Amniotic epithelial cell (primary cell): ENCODE measurements around the gene SKAP2.

Experiments
- DNase-seq: peaks from one replicate; pipeline ENCODE4 v3.0.0-alpha.2; 2010; ENCODE audit warnings: low read depth

Gene SKAP2

DNA sequence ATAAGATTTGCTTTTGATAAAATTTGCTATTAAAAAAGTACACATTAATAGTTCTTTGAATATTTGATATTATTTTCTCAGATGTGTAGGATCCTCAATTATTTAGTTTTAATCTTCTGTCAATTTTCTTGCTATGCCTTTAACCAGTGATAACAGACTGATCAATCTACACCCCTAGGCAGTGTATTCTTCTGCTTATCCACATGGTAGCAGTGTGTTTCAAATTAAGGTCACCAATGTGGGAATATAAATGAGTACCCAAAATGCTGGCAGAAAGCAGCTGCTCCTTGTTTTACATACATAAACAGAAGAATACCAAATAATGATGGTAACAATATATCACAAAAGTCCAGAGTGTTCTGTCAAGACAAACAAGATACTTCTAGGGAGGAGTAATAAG is 87.0 kb downstream of the SKAP2 start:
- no peak for DNase-seq

DNA sequence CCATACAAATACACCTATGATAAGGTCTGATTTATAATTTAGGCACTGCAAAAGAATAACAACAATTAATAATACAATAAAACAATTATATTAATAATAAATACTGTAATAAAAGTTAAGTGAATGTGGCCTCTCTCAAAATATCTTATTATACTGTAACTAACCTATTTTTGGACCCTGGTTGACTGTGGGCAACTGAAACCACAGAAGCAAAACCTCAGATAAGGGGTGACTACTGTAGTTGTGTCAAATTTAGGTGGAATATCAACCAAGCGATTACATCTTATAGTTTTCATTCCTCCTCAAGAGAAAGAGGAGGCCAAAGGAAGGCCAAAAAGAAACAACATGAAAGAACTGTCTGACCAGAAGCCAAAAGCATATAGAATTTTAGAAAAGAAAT is 103.9 kb downstream of the SKAP2 start:
- no peak for DNase-seq

DNA sequence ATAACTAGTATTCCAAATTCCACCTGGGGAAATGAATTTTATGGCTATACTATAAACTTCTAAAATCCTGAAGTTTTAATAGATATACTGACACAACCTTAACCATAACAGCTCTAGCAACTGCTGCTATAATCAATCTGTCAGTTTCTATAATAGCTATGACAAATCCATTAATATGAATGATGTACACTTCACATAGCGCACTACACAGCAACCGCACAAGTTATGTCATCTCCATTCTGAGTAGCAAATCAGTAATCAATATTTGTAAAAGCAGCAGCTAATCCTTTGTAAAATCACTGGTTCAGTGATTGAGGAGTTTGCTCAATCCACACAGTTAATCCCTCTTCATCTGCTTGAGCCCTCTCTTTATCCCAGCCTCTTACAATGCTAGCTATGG is 105.3 kb downstream of the SKAP2 start:
- no peak for DNase-seq

DNA sequence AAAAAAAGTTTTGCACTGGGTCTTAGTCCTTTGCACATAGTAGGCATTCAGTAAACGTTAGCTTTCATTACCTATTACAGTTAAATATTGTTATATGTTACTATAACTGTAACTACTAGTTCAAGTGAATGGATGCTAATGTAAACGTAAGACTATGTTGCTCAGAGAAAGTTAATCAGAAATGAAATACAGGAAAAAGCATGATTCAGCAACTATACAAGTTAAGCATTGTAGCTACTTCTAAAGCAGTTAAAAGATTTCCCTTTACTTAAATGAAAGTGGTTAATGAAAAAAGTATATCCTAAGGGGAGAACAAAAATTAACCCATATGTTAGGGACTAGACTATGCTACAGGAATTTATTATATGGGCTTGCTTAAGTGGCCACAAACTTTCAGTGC is 121.2 kb downstream of the SKAP2 start:
- no peak for DNase-seq

DNA sequence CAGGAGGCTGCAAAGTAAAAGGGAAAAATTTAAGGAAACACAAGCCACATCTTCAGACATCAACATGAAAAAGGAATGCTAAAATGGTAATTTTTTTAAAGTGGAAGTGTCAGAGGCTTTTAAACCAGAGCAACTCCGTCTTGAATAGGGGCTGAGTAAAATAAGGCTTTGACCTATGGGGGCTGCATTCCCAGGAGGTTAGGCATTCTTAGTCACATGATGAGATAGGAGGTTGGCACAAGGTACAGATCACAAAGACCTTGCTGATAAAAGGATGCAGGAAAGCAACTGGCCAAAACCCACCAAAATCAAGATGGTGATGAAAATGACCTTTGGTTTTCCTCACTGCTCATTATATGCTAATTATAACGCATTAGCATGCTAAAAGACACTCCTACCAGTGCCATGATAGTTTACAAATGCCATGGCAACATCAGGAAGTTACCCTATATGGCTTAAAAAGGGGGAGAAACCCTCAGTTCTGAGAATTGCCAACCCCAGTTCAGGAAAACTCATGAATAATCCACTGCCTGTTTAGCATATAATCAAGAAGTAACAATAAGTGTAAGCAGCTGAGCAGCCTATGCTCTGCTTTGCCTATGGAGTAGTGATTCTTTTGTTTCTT is 128.3 kb downstream of the SKAP2 start:
- DNase-seq = no peak

DNA sequence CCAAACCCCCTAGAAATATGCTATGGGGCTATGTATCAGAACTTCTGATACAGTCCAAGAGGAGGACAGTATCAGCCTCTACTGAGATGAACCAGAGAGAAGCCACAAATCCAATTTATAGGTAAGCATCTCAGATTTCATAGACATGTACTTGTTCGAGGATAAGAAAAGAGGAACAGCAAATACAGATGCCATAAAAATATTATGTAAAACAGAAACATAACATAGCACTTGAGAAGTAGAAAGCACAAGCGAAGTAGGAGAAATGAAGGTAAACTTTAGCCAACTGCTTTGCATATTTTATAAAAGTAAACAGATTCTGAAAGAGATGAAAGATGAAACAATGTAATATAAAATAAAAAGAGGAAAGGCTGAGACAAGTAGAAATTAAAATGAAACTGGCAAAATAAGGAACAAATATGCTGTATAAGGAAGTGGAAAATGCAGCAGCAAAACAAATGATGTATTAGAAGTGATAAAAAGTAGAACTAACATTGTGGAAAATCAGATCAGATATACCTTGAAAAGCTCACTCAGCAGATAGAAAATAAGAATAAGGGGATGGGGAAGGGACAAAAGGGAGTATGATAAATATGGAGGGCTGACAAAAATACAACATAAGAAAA is 135.1 kb downstream of the SKAP2 start:
- DNase-seq = no peak

DNA sequence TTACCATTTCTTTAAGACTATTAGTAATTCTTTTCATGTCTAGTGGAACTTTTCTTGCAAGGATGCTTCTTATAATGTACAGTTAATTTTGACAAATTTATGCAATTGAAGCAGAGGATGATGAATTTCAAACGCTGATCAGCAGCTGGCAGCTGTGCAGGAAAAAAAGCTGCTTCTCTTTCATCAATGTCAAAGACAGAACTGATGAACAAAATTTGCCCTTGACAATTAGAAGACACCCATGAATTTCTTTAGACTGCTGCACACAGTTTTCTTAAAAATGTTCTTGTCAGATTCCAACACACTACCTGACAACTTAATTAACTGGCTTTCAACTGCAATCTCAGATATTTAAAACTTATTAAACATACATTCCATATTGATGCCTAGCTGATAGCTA is 138.3 kb downstream of the SKAP2 start:
- DNase-seq = no peak

DNA sequence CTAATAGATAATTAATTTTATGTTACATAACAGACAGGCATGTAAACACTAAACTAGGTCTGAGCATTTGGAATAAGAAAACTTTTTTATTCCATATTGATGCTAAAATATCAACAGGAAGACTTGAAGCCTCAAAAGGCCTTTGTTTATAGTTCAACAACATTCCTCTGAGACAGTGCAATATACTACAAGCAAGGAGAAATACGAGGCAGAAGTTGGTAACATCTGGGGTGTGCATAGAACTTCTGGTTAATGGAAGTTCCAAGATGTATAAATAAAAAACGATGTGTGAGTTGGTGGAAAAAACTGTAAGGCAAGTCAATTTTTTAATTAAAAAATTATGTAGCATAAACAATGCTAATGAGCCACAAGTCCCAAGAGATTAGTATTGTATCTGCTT is 139.6 kb downstream of the SKAP2 start:
- no peak for DNase-seq

DNA sequence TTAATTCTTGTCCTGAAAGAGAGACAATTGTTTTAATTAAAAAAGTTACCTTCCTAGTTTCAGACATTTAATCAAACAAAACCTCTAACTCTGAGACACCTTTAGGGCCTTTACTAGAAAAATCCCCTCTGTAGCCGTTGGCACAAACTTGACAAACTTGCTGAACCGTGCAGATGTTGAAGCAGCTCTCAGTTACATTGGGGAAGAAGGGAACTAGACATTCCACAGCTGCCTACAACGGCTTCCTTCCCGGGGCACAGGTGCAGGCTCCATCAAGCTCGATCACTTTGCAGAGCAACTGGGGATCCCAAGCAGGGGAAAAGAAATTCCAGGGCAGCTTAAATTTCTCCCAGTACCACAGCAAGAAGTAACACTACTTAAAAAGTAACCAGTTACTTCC is 141.3 kb downstream of the SKAP2 start:
- DNase-seq = no peak

DNA sequence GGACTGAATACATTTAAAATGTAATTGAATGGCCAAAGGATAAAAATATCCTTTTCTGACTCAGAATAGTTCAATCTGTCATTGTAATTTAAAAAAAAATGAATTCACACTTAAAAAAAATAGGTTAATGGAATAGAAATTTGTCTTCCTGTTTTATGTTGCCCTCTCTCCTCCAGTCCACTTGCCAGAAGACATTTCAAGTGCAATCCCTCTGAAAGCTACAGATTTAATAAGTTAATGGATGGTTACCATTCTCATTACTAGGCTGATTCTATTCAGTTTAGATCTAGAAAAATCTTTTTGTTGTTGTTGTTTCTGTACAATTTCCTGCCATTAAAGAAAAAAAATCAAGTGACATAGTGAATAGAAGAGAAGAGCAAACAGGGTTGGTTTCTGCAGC is 142.9 kb downstream of the SKAP2 start:
- no peak for DNase-seq

DNA sequence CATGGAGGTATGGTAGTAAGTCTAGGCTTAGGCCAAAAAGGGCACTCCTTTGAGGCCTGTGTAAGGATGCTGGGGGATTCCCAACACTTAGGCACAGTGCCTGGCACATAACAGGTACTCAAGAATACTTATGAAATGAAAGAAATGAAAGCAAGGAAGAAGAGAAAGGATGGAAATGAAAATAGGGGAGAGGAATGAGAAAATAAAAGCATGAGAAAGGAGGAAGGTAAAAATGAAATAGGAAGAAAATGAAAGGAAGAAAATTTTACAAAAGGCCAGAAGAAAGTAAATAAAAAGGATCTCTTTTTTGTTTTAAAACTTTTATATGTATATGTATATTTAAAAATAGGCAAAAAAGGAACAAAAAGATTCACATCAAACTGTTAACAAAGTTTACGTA is 146.3 kb downstream of the SKAP2 start:
- no peak for DNase-seq

DNA sequence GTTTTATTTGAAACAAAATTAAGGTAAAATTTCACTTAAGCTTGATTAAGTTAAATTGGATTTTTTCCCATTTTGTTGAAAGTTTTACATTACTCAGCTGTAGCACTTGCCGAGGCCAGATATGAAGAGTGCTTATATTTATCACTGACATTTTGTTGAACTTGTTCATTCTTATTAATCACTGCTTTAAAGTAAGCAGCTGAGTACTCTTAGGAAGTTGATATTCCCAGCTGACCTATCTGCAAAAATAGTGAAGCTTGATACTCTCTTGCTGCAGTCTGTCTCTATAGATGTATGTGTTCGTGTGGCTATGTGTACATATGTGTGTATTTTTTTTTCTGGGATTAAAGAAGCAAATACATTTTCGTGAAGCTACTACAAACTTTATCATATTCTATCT is 150.0 kb downstream of the SKAP2 start:
- DNase-seq = no peak

DNA sequence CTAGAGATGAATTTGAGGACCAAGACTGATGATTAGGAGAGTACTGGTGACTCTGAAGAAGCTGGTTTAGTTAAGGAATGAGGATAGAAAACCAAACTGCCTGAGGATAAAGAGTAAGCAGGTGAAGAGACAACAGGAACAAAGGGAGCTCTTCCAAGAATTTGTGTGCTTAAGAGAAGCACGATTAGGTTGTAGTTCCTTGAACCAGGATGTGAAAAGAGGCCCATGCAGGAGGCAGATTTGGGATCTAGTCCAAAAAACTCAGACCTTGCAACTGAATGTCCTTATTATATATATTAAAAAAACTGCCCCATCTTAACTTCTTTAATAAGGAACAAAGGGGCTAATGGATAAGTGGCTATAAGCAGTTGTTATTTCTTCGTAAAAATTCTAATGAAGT is 150.4 kb downstream of the SKAP2 start:
- DNase-seq = no peak

DNA sequence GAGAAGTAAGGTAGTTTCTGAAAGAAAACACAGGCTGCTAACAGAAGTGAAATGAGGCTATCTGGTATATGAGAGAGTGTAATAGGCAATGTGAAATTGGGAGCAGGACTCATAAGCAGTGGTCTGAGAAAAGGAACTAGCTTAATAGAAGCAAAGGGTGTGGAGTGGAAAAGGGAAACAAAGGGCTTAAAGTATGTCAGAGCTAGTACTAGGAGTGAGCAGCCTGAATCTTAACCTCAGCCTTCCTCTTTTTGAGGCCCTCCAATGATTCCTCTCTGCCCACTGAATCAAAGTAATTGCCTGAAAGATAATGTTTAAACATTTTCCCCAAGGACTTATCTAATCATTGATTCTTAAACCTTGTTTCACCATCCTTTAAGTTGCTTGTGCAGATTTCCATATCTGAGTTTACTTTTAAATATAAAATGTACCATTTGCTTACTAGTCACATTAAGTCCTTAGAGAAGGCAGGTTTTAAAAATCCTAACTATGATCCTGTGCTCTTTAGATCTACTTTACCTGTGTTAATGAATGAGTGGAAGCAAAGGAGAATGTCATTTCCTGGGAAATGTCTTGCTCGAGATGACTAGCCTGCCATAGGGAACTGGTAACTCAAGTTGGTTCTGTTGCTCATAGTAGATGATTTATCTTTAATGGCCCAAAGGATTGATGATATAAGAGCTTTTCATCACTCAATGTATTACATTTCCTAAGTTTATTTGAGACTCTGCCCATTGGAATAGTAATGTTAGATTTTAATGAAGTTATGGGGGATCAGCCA is 155.0 kb downstream of the SKAP2 start:
- DNase-seq = no peak

DNA sequence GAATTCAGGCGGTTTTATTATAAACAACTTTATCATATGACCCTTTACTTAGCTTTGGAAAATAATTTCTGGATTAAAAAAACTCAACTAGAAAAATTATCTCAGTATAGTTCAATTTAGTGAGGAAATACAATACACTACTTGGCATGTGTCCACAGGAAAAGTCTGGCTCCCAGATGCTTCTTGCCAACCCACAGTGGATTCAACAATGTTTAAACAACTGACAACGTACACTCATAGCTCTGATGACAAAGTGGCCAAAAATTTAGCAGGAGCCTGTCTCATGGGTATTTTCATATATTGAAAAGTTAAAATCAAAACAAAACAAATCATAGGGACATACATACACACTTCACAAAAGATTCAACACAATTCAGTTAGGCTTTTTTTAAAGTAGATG is 158.8 kb downstream of the SKAP2 start:
- DNase-seq = peak; percentile 78

DNA sequence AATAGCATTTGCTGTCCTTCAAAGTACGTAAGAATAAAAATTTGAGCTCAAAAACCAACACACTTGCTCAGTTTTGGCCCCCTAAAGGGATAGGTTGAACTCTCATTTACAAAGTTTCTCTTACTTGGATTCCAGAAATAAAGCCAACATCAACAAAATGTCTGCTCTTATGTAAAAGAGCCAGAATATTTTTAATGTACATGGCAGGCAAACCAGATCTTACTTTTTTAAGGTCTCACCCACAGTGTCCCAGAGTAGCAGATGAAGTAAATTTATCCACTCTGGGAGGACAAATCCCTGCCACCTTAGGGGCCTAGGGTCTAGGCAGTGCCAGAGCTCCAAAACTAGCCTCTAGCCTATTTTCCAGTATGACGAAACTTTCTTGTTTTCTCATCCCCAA is 159.6 kb downstream of the SKAP2 start:
- DNase-seq = no peak

DNA sequence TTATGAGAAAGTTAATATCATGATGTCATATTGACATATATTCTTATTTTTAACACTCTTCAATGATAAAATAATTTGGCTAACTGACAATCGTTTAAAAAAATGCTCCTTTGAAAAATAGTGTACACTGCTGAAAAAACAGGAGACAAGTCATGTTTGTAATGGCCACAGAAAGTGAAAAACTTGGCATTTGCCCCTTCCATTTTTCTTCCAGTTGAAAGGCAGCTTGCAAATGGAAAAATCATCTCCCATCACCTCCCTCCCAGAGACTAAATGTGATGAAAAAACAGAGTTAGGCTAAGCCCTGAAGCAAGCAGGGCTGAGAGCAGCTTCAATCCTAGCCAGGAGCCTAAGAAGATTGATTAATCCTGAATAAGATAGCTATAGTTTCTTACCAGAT is 160.4 kb downstream of the SKAP2 start:
- no peak for DNase-seq

DNA sequence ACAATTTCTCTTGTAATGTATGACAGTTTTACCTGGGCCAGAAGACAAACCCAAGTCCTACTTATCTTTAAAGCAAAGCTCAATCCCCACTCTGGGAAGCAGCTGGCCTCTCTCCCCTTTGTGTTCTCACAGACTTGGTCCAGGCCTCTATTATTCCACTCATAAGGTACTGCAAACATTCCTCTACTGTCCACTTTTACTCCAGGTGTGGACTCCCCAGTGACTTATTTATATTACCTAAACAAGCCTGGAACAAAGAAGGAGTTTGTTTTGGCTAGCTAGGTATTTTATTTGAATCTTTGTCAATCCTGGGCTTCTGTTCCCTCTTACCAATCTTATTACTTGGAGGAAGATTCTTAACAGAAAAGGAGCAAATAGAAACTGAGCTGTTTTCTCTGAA is 163.5 kb downstream of the SKAP2 start:
- DNase-seq = no peak

DNA sequence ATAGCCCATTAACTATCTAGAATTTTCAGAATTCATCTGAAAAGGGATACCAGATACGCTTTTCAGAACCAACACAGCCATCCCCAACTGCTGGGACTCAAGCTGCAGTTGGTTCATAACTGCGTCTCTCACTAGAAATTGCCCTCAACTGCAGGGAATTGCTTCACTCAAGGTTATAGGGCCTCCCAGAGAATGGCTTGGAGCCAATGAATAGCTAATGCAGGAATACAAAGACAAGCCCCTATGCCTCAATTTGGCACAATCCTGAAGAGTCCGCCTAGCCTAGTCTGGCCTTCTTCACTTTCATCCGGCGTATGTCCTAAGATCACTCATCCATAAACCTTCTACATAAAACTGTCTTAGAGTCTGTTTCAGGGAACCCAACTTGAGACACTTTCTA is 164.0 kb downstream of the SKAP2 start:
- no peak for DNase-seq

DNA sequence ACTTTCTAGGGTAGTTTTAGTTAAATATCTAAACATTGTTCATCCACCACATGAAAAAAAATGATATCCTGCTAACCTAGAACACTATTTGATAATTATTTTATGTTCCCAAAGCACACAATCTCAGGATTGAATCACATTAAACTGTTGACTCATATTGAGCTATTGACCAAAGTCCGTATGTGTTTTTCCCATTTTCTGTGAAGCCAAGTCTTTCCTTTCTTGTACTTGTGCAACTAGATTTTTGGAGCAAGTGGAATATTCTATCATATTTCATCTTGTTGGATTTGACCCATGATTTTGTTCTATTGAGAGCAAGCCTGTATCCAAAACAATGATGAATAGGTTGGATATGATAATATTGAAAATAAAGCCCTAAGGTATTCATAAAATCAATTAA is 164.6 kb downstream of the SKAP2 start:
- DNase-seq = no peak

DNA sequence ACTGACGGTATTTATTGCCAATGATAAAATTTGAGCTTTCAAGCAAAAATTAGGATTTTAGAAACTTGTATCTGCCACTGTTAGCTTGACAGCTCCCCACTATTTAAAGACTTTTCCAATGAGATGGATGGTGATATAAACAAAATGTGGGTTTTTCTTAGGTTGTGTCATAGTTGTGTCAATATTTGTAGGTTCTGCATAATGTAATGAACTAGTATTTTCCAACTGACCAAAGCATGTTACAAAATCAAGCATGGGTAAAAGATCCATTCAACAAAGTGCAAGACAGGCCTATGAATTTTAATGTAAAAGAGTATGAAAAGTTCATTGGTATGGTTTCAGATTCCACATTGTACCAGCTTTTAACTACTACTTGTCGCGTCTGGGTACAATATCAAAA is 165.6 kb downstream of the SKAP2 start:
- DNase-seq = no peak

DNA sequence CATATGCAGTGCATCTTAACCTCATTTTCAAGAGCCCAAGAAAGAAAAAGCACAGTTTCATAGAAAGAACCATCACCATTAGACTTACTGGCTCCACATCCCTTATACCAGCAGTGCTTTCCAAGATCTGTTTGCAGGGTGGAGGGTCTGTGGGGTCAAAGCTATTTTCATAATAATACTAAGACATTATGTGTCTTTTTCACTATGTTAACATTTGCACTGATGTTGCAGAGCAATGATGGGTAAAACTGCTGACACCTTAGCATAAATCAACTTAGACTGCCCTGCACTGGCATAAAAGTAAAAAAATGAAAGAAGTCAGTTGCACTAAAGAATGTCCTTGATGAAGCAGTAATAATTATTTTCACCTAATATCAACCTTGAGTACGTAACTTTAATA is 166.2 kb downstream of the SKAP2 start:
- DNase-seq = no peak

DNA sequence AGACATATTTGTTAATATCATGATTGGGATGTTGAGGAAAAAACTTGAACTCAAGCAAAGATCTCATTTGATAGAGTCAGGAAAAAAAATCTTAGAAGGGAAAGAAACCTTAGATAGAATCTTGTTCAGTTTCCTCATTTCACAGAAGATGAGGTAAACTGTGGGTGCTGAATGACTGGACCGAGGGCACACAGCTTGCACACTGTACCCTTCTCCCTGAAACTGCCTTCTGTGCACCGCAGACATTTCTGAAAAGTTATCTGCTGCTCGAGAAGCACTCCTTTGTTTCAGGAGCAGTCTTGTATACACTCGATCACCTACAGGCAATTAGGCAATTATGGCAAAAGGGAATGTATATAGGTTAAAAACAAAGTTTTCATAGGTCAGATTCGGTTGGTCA is 167.4 kb downstream of the SKAP2 start:
- no peak for DNase-seq

DNA sequence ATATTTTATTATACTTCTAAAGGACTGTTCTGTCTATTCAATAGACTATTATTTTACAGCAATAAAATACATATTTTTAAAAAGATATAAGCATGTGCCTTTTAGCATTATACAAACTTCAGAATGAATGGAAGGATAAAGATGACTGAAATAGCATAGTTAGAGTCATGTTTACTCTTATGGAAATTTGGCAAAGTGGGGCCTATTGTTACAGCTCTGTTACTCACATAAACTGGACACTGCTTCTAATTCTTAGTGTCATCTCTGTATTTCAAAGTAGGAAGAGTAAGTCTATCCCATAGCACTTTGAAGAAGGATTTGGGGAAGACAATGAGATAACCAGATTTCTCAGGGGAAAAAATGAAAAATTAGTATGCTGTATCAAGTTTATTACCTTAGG is 168.2 kb downstream of the SKAP2 start:
- DNase-seq = no peak
